C4-2B (cell line): ENCODE data around the gene CMTM8.

ENCODE experiments used
- CTCF ChIP-seq: fragments of 450-650 bp; conservative IDR thresholded peaks from 2 replicates; pipeline ENCODE4 v1.5.1; 2017; ENCODE audit warnings: mild to moderate bottlenecking
- ZFX ChIP-seq: fragments of 450-650 bp; IDR thresholded peaks from 2 replicates; pipeline ENCODE4 v1.6.1; 2017

DNA sequence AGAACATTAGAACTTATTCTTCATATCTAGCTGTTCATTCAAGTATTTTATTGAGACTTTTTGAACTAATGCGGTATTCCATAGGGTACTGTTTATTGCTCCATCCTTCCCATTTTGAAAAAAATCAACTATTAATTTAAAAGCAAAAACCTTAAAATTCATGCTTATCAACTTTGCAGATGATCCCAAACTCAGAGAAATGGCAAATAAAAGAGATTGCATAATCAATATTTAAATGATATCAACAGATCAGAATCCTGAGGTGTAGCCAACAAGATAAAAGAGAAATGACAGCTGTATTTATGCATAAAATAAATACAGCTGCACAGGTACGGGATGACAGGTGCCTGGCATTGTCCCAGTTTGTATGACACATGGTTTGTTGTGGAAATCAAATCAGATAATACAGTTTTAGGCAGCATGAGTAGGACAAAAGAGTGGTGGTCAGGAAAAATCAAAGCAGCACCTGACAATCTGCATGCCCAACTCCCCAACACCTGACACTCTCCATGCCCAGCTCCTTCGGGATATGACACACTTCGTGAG is 42.4 kb upstream of the CMTM8 start:
- TF ChIP-seq CTCF (no peak), ZFX (no peak)
